Natural killer cell treated with Interleukin-12 subunit alpha and Interleukin-12 subunit beta and Interleukin-15 and Interleukin-18, amount 100 ng/mL, for 72 hours (primary cell): ENCODE results near the gene SFR1. TPM values are rescaled to one million over a fixed set of nuclear protein-coding genes. Genes with fewer than 3 reads are reported as not detected.
A peak's percentile ranks its signal among the peaks of the same experiment; 100 is the strongest.

Source experiments
- ATAC-seq, 2 donors: fragments of 150-1000 bp; cut with Tn5 transposase in 1 of 2; sonication (Bioruptor Pico), chemical (Tn5 transposase) in 1 of 2; 2 replicates each; pipeline ENCODE4 v1.10.0; 2021
- DNase-seq: peaks from one replicate; pipeline ENCODE4 v3.0.0; 2022; ENCODE audit warnings: low spot score
- H3K27ac Mint-ChIP-seq, 2 donors: 1 replicate in 1 of 2; 2 replicates in 1 of 2; pipeline ENCODE4 v1.8.0; 2022; ENCODE audit warnings: mixed read lengths in 2 of 2, mild to moderate bottlenecking in 1 of 2, moderate library complexity in 1 of 2
- H3K27me3 Mint-ChIP-seq, 2 donors: 1 replicate in 1 of 2; 2 replicates in 1 of 2; pipeline ENCODE4 v1.8.0; 2022; ENCODE audit warnings: mixed read lengths in 2 of 2
- H3K36me3 Mint-ChIP-seq: one replicate; pipeline ENCODE4 v1.8.0; 2022; ENCODE audit warnings: mixed read lengths
- H3K4me1 Mint-ChIP-seq, 2 donors: 1 replicate in 1 of 2; 2 replicates in 1 of 2; pipeline ENCODE4 v1.8.0; 2022; ENCODE audit warnings: low read depth in 2 of 2, mixed read lengths in 2 of 2, mild to moderate bottlenecking in 1 of 2
- H3K4me3 Mint-ChIP-seq: one replicate; pipeline ENCODE4 v1.8.0; 2022; ENCODE audit warnings: mixed read lengths
- H3K9me3 Mint-ChIP-seq: 2 replicates; pipeline ENCODE4 v1.8.0; 2022; ENCODE audit warnings: mixed read lengths
- total RNA-seq, 2 donors: library from RNA; stranded (reverse); gene quantifications; one replicate each; pipeline ENCODE4 v1.2.3, GENCODE V29; 2022

The SFR1 gene
- total RNA-seq, 2 donors from 2014 or later: 12.1 to 12.5 TPM

DNA sequence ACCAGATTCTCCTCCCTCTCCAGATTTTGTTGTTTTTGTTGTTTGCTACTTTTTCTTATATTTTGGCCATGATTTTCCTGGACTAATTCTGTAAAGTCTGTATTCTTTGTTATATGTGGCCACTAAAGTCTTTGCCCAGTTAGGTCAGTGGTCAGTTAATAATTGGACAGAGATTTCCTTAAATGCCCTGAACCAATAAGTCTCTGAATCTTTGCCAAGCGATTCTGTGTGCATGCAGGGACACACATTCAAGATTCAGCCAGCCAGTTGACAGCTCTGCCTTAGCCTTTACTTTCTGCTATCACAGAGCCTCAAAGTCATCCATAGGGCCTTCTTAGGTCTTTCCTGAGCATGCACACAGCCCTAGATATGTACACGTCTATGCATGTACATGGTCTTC, 25.3 kb upstream of the SFR1 start:
- Mint-ChIP-seq H3K27ac (no peak overlapping the region), H3K9me3 (no peaks in the 10 kb centered on the region), H3K4me3 (no peak overlapping the region), H3K27me3 (peaks cover 0 to under 1% of the 10 kb centered on the region in 2 donors), H3K4me1 (no peaks in the 10 kb centered on the region), H3K36me3 (no peaks in the 10 kb centered on the region)
- DNase-seq: no peak
- ATAC-seq: no peak

DNA sequence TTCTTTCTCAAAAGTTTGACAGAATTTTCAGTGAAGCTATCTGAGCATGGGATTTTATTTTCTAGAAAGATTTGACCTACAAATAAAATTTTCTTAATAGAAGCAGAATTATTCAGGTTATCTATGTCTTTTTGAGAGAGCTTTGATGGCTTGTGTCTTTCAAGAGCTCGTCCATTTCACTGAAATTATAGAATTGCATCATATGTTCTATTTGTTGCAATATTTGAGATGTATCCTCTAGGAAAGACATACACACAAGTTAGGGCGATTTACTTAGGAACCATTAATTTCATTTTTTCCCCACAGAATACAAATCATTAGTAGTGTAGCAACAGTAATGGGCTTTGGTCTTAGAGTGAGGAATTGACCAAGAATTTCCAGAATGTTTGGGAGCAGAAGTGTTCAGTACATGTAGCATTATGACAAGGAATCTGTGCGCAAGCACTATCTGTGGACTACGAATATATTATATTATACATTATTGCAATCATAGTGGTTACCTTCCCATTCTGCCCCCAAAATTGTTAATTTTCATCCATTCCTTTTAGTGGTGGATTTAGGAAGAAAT, 23.5 kb upstream of the SFR1 start:
- peaks cover 5 to 7% of the 10 kb centered on the region in 2 donors for H3K27me3 Mint-ChIP-seq
- H3K27ac Mint-ChIP-seq: no peak overlapping the region
- DNase-seq (no peak), ATAC-seq (no peak)
- H3K9me3 Mint-ChIP-seq: no peaks in the 10 kb centered on the region
- H3K36me3 Mint-ChIP-seq: no peaks in the 10 kb centered on the region
- H3K4me1 Mint-ChIP-seq: no peaks in the 10 kb centered on the region
- no peak overlapping the region for H3K4me3 Mint-ChIP-seq

DNA sequence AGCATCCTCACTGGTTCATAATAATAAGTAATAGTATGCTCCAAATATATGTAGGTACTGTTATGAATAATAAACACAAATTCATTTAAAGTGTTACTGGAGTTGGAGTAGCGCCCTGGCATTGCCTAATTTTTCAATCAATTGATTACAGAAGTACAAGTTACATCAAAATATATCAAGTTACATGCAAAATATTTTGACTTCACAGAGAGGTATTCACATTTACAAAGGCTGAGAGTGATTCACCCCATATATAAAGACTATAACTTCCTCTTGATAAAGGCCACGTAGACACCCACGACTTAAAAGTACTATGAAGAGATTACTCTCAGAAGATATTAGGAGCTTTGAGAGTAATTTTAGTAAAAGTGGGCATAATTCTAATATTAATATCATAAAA, 22.7 kb upstream of the SFR1 start:
- H3K27ac Mint-ChIP-seq: no peak overlapping the region
- no peaks in the 10 kb centered on the region for H3K9me3 Mint-ChIP-seq
- no peaks in the 10 kb centered on the region for H3K36me3 Mint-ChIP-seq
- no peak for ATAC-seq
- H3K27me3 Mint-ChIP-seq: peaks cover 5 to 7% of the 10 kb centered on the region in 2 donors
- no peaks in the 10 kb centered on the region for H3K4me1 Mint-ChIP-seq
- DNase-seq: no peak
- H3K4me3 Mint-ChIP-seq: no peak overlapping the region

DNA sequence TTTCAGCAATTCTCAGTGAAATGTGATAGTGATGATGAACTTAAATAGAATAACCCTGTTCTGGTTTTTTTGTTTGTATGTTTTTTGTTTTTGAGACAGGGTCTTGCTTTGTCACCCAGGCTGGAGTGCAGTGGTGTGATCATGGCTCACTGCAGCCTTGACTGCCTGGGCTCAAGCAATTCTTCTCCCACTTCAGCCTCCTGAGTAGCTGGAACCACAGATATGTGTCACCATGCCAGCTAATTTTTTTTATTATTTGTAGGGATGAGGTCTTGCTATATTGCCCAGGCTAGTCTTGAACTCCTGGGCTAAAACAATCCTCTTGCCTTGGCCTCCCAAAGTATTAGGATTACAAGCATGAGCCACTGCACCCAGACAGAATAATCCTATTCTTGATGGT, 22.0 kb upstream of the SFR1 start:
- H3K36me3 Mint-ChIP-seq: no peaks in the 10 kb centered on the region
- DNase-seq (no peak), ATAC-seq (no peak)
- H3K9me3 Mint-ChIP-seq: no peaks in the 10 kb centered on the region
- peaks cover 5 to 7% of the 10 kb centered on the region in 2 donors for H3K27me3 Mint-ChIP-seq
- no peak overlapping the region for H3K27ac Mint-ChIP-seq
- no peak overlapping the region for H3K4me3 Mint-ChIP-seq
- peaks cover 0 to 5% of the 10 kb centered on the region in 2 donors for H3K4me1 Mint-ChIP-seq

DNA sequence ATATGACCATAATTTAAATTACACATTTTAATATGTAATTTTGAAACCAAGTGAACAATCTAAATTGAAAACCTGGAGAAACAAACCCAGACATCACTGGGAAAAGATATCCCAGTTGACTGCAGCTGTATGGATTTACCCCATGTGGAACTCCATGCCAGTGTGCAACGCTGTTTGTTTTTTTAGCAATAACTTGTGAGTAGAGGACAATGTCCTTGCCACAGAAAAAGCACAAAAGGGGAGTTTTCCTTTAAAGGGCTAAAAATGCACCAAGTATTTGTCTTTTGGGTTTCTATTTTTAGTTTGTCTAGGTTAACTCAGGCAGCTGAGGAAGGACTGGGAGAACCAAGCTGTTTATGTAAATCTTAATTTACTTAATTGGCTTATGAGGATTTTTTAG, 21.2 kb upstream of the SFR1 start:
- H3K9me3 Mint-ChIP-seq: no peaks in the 10 kb centered on the region

DNA sequence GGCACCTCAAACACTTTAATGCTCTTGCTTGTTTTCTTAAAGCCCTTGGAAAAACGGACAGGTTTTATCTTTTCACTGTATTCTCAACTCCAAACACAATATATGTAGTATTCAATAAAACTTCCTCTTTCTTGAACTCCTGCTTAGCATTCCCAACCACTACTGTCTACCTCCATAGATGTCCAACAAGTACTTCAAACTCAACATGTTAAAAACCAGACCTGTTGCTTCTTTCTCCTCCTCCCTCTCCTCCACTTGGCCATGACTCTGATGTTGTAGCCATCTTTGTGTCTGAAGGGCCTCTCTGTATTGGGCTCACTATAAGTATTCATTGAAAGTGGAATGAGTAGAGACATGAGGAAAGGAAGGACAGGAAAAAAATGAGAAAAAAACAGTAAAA, 20.1 kb upstream of the SFR1 start:
- Mint-ChIP-seq H3K36me3 (no peaks in the 10 kb centered on the region), H3K4me1 (peaks cover 0 to 5% of the 10 kb centered on the region in 2 donors), H3K27me3 (peaks cover 5 to 7% of the 10 kb centered on the region in 2 donors), H3K4me3 (no peak overlapping the region), H3K27ac (no peak overlapping the region), H3K9me3 (no peaks in the 10 kb centered on the region)
- DNase-seq (no peak), ATAC-seq (no peak)

More for the DNA sequence above, 21.2 kb upstream of the SFR1 start:
- H3K4me1 Mint-ChIP-seq: peaks cover 0 to 5% of the 10 kb centered on the region in 2 donors
- H3K36me3 Mint-ChIP-seq: no peaks in the 10 kb centered on the region
- H3K4me3 Mint-ChIP-seq: no peak overlapping the region
- no peak overlapping the region for H3K27ac Mint-ChIP-seq
- H3K27me3 Mint-ChIP-seq: peaks cover 5 to 7% of the 10 kb centered on the region in 2 donors
- no peak for ATAC-seq
- no peak for DNase-seq

DNA sequence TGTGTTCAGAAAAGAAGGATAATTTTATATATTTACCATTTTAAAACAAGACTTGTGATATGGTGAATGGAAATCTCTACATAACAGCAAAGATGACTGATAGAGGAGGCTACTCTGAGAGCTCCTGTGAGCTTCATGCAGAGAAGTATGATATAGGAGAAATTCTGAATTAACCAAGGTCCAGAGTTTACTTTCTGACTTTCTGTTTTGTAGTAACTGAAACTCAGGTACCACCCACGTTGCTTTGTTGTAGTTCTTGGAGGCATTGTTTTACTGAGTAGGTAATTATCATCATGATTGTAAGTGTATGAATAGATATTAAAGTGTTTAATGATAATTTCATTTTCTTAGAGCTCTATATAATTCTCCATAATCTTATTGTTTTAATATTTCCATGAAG, 18.0 kb upstream of the SFR1 start:
- Mint-ChIP-seq H3K4me3 (no peak overlapping the region), H3K4me1 (peaks cover 0 to 5% of the 10 kb centered on the region in 2 donors), H3K9me3 (no peaks in the 10 kb centered on the region), H3K36me3 (no peaks in the 10 kb centered on the region), H3K27ac (no peak overlapping the region), H3K27me3 (peaks cover 5 to 7% of the 10 kb centered on the region in 2 donors)
- ATAC-seq (no peak), DNase-seq (no peak)

DNA sequence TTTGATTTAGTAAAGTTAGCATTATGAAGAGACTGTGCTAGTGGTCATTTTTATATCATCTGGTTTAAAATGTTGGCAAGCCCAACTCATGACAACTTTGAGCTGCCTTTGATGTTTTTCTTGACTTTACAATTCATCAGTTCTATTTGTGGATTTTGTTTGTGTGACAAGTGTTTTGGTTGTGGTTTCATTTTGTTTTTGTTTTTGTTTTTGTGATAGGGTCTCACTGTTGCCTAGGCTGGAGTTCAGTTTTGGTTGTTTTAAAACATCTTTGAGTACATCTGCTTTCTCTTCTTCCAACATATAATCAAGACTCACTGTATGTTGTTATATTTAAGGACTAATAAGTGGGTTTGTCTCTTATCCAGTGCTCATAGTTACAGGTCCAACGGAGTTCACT, 17.6 kb upstream of the SFR1 start:
- peaks cover 0 to 5% of the 10 kb centered on the region in 2 donors for H3K4me1 Mint-ChIP-seq
- no peak overlapping the region for H3K4me3 Mint-ChIP-seq
- ATAC-seq (no peak), DNase-seq (no peak)
- peaks cover 5 to 7% of the 10 kb centered on the region in 2 donors for H3K27me3 Mint-ChIP-seq
- H3K36me3 Mint-ChIP-seq: no peaks in the 10 kb centered on the region
- no peak overlapping the region for H3K27ac Mint-ChIP-seq
- no peaks in the 10 kb centered on the region for H3K9me3 Mint-ChIP-seq

DNA sequence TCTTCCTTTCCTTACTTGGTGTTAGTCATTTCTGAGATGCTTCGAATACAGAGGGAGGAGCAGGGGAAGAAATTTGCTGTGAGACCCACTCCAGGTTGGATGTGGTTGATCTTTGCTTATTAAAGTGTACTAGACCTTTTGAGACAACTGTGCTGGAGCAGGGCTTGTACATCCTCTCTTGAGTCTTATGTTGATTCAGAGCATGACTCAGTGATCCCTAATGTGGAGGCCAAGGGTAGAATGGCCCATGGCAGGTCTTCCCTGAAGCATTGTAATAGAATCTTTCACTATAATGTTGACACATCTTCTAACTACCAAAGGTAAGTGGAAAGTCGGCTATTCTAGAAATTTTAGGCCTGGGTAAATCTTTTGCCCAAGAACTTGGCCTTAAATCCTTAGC, 17.0 kb upstream of the SFR1 start:
- peaks cover 4 to 5% of the 10 kb centered on the region in 2 donors for H3K4me1 Mint-ChIP-seq
- ATAC-seq: no peak
- H3K9me3 Mint-ChIP-seq: no peaks in the 10 kb centered on the region
- no peaks in the 10 kb centered on the region for H3K36me3 Mint-ChIP-seq
- DNase-seq: no peak
- peaks cover 7 to 8% of the 10 kb centered on the region in 2 donors for H3K27me3 Mint-ChIP-seq
- H3K4me3 Mint-ChIP-seq: no peak overlapping the region
- H3K27ac Mint-ChIP-seq: no peak overlapping the region

DNA sequence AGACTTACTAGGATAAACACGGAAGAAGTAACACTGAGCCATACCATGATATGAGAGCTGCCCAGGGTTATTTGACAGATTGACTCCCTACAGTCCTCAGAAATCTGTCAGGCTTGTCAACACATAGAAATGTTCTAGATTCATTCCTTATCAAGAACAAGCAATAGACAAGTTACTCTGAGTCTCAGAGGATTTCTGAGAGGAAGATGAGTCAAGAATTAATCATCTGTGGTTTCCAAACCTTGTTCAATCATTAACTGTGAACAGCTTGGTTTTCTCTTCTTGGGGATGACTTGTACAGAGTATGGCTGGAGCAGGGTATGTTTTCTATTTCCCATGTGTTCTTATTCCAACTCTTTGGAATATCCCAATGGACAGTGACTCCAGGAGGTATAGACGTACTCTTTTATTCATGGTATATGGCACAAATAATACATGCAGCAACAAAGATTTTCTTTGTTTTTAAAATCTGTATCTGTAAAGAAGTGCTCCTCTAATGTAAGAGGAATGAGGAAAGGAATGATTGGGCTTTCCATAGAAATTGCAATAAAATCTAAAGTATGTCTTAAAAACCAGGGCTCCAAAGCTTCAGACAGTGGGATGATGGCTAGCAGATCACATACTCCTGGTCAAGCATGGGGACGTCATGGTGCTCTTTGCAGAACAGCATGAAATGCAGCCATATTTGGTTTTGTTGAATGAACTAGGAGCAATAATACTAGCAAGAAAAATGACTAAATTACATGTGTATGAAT, 11.9 kb upstream of the SFR1 start:
- no peak for ATAC-seq
- Mint-ChIP-seq H3K4me1 (peaks cover 0 to 9% of the 10 kb centered on the region in 2 donors), H3K4me3 (no peak overlapping the region), H3K27me3 (peaks cover 12 to 29% of the 10 kb centered on the region in 2 donors), H3K9me3 (no peaks in the 10 kb centered on the region), H3K27ac (no peak overlapping the region), H3K36me3 (no peaks in the 10 kb centered on the region)
- no peak for DNase-seq

DNA sequence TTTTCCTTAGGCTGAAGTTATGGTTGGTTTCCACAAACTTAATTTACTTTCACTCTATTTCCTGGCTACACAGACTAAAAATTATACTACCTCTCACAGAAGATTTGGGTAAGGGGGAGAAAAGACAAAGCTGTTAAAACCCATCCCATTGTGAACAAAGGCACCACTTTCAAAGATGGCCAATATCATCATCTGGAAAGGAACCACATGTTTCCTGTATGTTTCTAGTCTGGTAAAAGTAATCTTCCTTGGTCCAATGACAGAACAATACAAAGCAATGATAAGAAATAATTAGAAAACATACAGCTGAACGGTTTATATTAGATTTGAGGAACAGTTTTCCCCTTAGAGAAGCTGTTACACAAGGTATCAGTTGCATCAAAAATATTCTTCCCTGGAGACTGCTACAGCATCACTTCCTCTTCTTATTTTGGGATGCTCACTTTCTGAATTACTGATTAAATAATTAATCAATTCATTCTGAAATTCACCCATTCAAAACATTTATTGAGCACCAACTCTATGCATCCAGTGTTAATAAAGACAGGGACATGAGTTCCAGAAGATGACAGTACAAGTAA, 8.5 kb upstream of the SFR1 start:
- H3K4me1 Mint-ChIP-seq: peaks cover 0 to 9% of the 10 kb centered on the region in 2 donors
- ATAC-seq: no peak
- no peak overlapping the region for H3K27ac Mint-ChIP-seq
- no peaks in the 10 kb centered on the region for H3K36me3 Mint-ChIP-seq
- H3K27me3 Mint-ChIP-seq: peaks cover 17 to 29% of the 10 kb centered on the region in 2 donors
- H3K4me3 Mint-ChIP-seq: no peak overlapping the region
- no peak for DNase-seq
- H3K9me3 Mint-ChIP-seq: no peaks in the 10 kb centered on the region

DNA sequence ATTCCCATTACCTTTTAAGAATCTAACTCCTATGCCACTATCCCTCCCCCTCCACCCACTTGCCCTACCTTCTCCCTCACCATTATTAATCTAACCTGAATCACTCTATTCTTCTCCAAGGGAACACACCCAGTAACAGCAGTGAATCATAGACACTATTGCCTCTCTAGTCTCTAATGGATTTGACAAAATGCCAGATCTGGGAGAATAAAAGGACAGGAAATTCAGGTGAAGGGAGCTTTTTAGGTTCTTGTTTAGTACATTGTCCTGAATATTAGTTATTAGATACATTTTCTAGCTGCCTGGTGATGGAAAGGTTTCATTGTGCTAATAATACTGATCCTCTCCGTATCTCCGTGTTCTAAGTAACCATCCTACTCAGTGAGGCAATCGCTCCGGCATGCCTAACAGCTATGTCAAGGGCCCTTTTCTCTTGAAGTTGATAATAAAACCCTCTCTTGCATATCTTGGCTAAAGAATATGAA, 4.1 kb upstream of the SFR1 start:
- H3K36me3 Mint-ChIP-seq: no peaks in the 10 kb centered on the region
- H3K9me3 Mint-ChIP-seq: no peaks in the 10 kb centered on the region
- no peak overlapping the region for H3K27ac Mint-ChIP-seq
- H3K27me3 Mint-ChIP-seq: peaks cover 5 to 6% of the 10 kb centered on the region in 2 donors
- H3K4me3 Mint-ChIP-seq: no peak overlapping the region
- DNase-seq (no peak), ATAC-seq (no peak)
- H3K4me1 Mint-ChIP-seq: peaks cover 13 to 16% of the 10 kb centered on the region in 2 donors

DNA sequence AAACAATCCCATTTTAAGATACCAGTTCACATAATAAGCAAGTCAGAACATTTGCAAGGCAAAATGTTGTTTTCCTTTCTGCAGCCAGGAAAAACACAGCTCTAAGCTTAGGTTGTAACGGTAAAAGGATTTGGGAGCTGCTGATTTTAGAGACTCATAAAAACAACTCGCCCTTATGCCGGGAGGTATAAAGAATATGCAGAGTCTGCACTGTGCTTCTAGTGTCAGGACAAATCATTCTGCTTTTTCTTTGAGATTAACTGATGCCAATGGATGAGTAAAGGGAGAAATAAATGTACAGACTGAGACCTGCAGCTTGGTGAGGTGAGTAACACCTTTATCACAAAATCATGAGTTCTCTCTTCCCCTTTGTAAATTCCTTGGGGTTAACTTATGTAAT, 2.0 kb upstream of the SFR1 start:
- H3K9me3 Mint-ChIP-seq: no peaks in the 10 kb centered on the region
- no peak for ATAC-seq
- DNase-seq: no peak
- H3K27ac Mint-ChIP-seq: peak overlapping the region; percentile 94 to 99
- peak overlapping the region; percentile 84 for H3K4me3 Mint-ChIP-seq
- peaks cover 22 to 23% of the 10 kb centered on the region in 2 donors for H3K4me1 Mint-ChIP-seq
- no peaks in the 10 kb centered on the region for H3K36me3 Mint-ChIP-seq
- peaks cover 0 to 5% of the 10 kb centered on the region in 2 donors for H3K27me3 Mint-ChIP-seq

DNA sequence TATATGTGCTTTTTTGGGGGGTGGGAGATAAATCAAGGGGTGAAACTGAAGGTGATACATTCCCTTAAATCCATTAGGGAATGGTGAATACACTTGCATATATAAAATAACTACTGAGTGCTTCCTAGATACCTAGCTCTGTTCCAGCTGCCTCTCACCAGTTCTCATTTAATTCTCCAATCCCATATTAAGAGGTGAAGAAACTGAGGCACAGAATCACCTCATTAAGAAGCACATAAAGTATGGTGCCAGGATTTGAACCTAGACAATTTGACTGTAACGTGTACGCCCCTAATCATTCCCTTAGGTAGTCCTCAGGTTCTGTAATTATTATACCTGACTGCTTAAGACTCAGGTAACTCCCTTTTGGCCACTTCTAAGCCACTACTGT, 1.5 kb upstream of the SFR1 start:
- peak overlapping the region; percentile 84 for H3K4me3 Mint-ChIP-seq
- no peak for ATAC-seq
- no peaks in the 10 kb centered on the region for H3K36me3 Mint-ChIP-seq
- peak overlapping the region; percentile 94 to 99 for H3K27ac Mint-ChIP-seq
- H3K9me3 Mint-ChIP-seq: no peaks in the 10 kb centered on the region
- H3K4me1 Mint-ChIP-seq: peaks cover 25 to 26% of the 10 kb centered on the region in 2 donors
- no peak for DNase-seq
- peaks cover 0 to 3% of the 10 kb centered on the region in 2 donors for H3K27me3 Mint-ChIP-seq
